Activated T-helper 17 cell treated with anti-CD3 and anti-CD28 coated beads, Interleukin-2, amount 50 U/mL, for 72 hours (primary cell): ENCODE data around the gene SPAAR. TPM values are rescaled to one million over a fixed set of nuclear protein-coding genes. Genes with fewer than 3 reads are reported as not detected.
A peak's percentile ranks its signal among the peaks of the same experiment; 100 is the strongest.
"Not testable (repeated sequence)": the region's sequence is repeated elsewhere in the genome, so short reads cannot be mapped to it uniquely, and the experiment has no call there.

Experiments
- ATAC-seq: fragments of 150-1000 bp; cut with Tn5 transposase; replicated peaks from 2 replicates; pipeline ENCODE4 v1.10.0; 2021; ENCODE audit warnings: mild to moderate bottlenecking, moderate library complexity
- H3K27ac Mint-ChIP-seq: one replicate; pipeline ENCODE4 v1.8.0; 2022; ENCODE audit warnings: mixed read lengths
- H3K27me3 Mint-ChIP-seq: one replicate; pipeline ENCODE4 v1.8.0; 2022; ENCODE audit warnings: mixed read lengths
- H3K36me3 Mint-ChIP-seq: one replicate; pipeline ENCODE4 v1.8.0; 2022; ENCODE audit warnings: low read depth, mild to moderate bottlenecking, mixed read lengths
- H3K4me1 Mint-ChIP-seq: one replicate; pipeline ENCODE4 v1.8.0; 2022; ENCODE audit warnings: mixed read lengths
- H3K4me3 Mint-ChIP-seq: one replicate; pipeline ENCODE4 v1.8.0; 2022; ENCODE audit warnings: mild to moderate bottlenecking, mixed read lengths
- H3K9me3 Mint-ChIP-seq: one replicate; pipeline ENCODE4 v1.8.0; 2022; ENCODE audit warnings: mixed read lengths
- total RNA-seq, 2 donors: library from RNA; stranded (reverse); gene quantifications; one replicate each; pipeline ENCODE4 v1.2.3, GENCODE V29; 2022

Gene SPAAR
- total RNA-seq, 2 donors from 2014 or later: not detected

DNA sequence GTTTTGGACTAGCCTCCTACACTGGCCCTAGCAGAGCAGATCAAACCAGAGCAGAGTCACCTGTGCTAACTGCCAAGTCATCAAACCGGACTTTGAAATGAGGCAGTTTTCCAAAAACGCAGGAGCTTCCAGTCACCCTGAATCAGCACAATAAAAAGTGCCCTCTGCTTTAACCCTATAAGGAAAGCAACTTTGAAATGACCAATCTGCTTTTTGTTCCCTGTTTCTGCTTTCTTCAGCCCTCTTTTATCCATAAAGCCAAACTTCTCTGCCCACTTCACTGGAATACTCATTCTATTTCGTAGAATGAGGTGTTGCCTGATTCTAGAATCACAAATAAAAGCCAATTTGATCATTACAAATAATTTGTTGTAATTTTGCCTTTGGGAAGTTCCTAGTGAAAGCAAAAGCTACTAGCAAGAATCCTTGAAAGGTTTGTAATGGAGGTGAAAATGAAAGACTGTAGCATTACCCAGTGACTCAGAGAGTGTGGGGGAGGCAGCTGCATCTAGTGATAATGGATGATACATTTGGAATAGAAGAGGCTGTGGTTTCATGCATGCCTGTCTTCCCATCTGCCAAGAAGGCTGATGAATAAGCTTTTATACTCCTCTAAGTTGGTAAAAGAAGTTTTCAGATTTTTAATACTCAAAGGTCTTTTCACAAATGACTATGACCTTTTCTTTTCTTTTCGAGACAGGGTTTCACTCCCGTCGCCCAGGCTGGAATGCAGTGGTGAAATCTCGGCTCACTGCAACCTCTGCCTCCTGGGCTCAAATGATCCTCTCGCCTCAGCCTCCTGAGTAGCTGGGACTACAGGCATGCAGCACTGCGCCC is 14.9 kb downstream of the SPAAR start:
- peak overlapping the region; percentile 43 for H3K4me3 Mint-ChIP-seq
- H3K36me3 Mint-ChIP-seq: no peaks in the 10 kb centered on the region
- peak; percentile 99 for ATAC-seq
- H3K27ac Mint-ChIP-seq: peak overlapping the region; percentile 51
- H3K4me1 Mint-ChIP-seq: peaks cover 10% of the 10 kb centered on the region
- no peaks in the 10 kb centered on the region for H3K9me3 Mint-ChIP-seq
- no peaks in the 10 kb centered on the region for H3K27me3 Mint-ChIP-seq

DNA sequence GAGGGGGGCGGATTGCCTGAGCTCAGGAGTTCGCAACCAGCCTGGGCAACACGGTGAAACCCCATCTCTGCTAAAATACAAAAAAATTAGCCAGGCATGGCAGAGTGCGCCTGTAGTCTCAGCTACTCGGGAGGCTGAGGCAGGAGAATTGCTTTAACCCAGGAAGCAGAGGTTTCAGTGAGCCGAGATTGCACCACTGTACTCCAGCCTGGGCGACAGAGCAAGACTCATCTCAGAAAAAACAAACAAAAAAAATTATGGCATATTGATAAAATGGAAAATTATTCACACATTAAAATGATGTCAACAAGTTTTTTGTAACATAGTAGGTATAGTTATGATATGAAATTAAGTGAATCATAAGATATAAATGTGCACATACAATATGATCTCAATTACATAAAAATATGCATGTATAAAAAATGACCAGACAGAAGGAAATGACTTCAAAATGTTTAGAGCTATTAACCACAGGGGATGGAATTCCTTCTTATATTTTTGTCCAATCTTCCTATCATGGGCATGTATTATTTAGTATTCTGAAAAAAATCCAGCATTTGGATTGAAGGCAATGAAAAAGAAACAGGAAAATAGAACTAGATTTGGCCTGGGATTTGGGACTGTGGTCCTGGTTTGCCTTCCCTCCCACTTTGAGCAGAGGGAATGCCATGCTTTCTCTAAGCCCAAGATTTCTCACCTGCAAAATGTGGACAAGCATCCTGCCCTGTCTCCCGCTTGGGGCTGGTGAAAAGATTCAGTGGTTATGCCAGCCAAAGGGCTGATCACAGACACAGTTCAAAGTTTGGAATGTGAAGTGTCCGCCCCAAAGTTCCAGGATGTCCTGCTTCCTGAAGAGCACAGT is 19.5 kb downstream of the SPAAR start:
- H3K9me3 Mint-ChIP-seq: no peaks in the 10 kb centered on the region
- no peak for ATAC-seq
- no peak overlapping the region for H3K4me3 Mint-ChIP-seq
- no peaks in the 10 kb centered on the region for H3K27me3 Mint-ChIP-seq
- no peaks in the 10 kb centered on the region for H3K36me3 Mint-ChIP-seq
- H3K4me1 Mint-ChIP-seq: peaks cover 16% of the 10 kb centered on the region
- no peak overlapping the region for H3K27ac Mint-ChIP-seq

- no peak overlapping the region for H3K4me3 Mint-ChIP-seq
- H3K9me3 Mint-ChIP-seq: no peaks in the 10 kb centered on the region
- H3K4me1 Mint-ChIP-seq: peaks cover 11% of the 10 kb centered on the region
- no peak for ATAC-seq
- no peak overlapping the region for H3K27ac Mint-ChIP-seq
- H3K27me3 Mint-ChIP-seq: no peaks in the 10 kb centered on the region
- H3K36me3 Mint-ChIP-seq: no peaks in the 10 kb centered on the region
Measured at GRCh38 chr9:35929453-35929718, 20.1 kb downstream of the SPAAR start.

GRCh38 chr9:35930521-35930920 is 21.2 kb downstream of the SPAAR start:
- ATAC-seq: no peak
- Mint-ChIP-seq H3K9me3 (no peaks in the 10 kb centered on the region), H3K4me3 (no peak overlapping the region), H3K27ac (no peak overlapping the region), H3K36me3 (no peaks in the 10 kb centered on the region), H3K27me3 (no peaks in the 10 kb centered on the region), H3K4me1 (peaks cover 11% of the 10 kb centered on the region)

DNA sequence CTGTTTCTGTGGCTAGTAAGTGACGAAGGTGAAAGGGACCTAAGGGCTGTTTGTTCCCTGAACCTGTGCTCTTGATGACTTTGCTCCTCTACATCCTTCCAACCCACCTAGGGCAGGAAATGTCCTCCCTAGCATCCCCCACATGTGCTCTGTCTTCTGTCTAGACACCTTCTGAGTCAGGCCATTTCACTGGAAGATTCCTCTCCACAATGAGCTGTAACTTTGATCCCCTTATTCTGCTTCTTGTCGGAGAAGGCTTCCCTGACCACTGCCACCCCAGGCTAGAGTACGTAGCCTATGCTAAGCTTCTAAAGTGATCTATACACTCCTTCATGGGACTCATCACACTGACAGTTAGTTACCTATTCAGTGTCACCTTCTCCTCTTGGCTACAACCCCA is 21.7 kb downstream of the SPAAR start:
- no peak for ATAC-seq
- Mint-ChIP-seq H3K27ac (no peak overlapping the region), H3K9me3 (no peaks in the 10 kb centered on the region), H3K27me3 (no peaks in the 10 kb centered on the region), H3K36me3 (no peaks in the 10 kb centered on the region), H3K4me3 (no peak overlapping the region), H3K4me1 (peaks cover 11% of the 10 kb centered on the region)

DNA sequence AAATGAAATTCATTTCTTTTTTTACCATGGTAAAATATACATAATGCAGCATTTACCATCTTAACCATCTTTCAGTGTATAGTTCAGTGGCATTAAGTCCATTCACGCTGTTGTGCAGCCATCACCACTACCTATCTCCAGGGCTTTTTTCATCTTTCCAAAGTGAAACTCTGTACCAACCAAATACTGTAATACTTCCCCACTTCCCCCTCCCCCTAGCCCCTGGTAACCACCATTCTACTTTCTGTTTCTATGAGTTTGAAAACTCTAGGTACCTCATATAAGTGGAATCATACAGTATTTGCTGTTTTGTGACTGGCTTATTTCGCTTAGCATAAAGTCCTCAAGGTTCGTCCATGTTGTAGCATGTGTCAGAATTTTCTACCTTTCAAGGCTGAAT is 23.4 kb downstream of the SPAAR start:
- H3K4me1 Mint-ChIP-seq: peaks cover 11% of the 10 kb centered on the region
- H3K9me3 Mint-ChIP-seq: no peaks in the 10 kb centered on the region
- no peak overlapping the region for H3K4me3 Mint-ChIP-seq
- no peak overlapping the region for H3K27ac Mint-ChIP-seq
- H3K27me3 Mint-ChIP-seq: no peaks in the 10 kb centered on the region
- no peaks in the 10 kb centered on the region for H3K36me3 Mint-ChIP-seq
- peak; percentile 78 for ATAC-seq

- peak overlapping the region; percentile 13 for H3K27ac Mint-ChIP-seq
- no peaks in the 10 kb centered on the region for H3K27me3 Mint-ChIP-seq
- ATAC-seq: peak; percentile 37
- H3K9me3 Mint-ChIP-seq: no peaks in the 10 kb centered on the region
- H3K4me3 Mint-ChIP-seq: peak overlapping the region; percentile 6
- H3K4me1 Mint-ChIP-seq: peaks cover 11% of the 10 kb centered on the region
- no peaks in the 10 kb centered on the region for H3K36me3 Mint-ChIP-seq
Measured at GRCh38 chr9:35933550-35934067, 24.3 kb downstream of the SPAAR start.

GRCh38 chr9:35934069-35934468 is 24.8 kb downstream of the SPAAR start:
- peaks cover 14% of the 10 kb centered on the region for H3K4me1 Mint-ChIP-seq
- H3K9me3 Mint-ChIP-seq, H3K36me3 Mint-ChIP-seq, H3K27me3 Mint-ChIP-seq, H3K27ac Mint-ChIP-seq, H3K4me3 Mint-ChIP-seq: not testable (repeated sequence)
- peak; percentile 50 for ATAC-seq

GRCh38 chr9:35935261-35935660 is 26.0 kb downstream of the SPAAR start:
- H3K27me3 Mint-ChIP-seq: no peaks in the 10 kb centered on the region
- no peak for ATAC-seq
- H3K9me3 Mint-ChIP-seq: no peaks in the 10 kb centered on the region
- no peak overlapping the region for H3K4me3 Mint-ChIP-seq
- peaks cover 23% of the 10 kb centered on the region for H3K4me1 Mint-ChIP-seq
- H3K27ac Mint-ChIP-seq: no peak overlapping the region
- no peaks in the 10 kb centered on the region for H3K36me3 Mint-ChIP-seq

DNA sequence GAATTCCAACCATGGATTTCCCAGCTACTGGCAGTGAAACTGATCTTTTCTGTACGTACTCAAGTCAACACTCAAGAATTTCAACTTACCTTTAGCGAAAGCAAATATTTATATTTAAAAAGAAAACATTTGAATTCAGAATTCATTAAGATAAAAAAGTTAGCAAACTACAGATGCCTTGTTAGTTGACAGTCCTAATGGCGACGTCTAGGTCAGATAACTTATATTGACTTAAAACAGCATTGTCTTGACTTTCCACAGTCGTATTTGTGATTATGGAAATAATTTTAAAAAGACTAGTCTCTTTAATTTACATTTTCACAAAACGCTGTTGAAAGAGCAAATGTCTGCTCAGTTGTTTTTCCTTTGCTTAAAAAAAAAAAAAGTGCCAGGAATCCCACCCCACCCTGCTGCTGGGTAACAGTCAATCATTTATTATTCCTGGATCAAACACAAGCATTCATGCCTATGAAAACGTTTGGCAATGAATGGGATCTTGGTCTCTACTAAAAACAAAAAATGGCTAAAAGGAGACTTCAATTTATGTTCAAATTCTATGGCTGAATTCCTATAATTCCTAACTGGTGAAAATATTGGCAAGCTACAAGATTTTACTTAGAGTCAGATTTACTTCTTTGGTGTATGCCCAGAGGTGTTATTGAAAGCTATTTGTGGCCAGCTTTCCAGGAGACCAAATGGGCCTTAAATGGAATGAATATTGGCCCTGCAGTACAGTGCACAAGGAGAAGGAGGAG is 26.6 kb downstream of the SPAAR start:
- Mint-ChIP-seq H3K9me3 (no peaks in the 10 kb centered on the region), H3K4me3 (no peak overlapping the region), H3K4me1 (peaks cover 30% of the 10 kb centered on the region), H3K36me3 (no peaks in the 10 kb centered on the region), H3K27me3 (no peaks in the 10 kb centered on the region), H3K27ac (no peak overlapping the region)
- ATAC-seq: no peak

DNA sequence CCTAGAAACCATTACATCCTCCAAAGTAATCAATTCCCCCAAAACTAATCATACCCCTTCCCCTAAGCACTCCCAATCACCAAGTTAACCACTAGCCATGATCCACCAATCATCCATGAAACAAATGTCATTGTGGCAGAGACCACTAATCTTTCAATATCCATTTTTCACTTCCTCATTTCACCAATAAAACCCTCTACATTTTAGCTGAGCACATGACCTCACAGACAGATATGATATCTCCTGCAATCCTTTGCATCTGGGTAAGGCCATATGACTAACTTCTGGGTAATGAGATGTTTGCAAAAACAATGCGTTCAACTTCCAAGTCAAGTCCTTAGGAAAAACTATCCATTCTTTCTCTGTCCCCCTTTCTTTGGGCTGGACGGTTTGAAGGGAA is 27.9 kb downstream of the SPAAR start:
- Mint-ChIP-seq H3K27ac (no peak overlapping the region), H3K4me1 (peaks cover 33% of the 10 kb centered on the region)
- ATAC-seq: no peak

DNA sequence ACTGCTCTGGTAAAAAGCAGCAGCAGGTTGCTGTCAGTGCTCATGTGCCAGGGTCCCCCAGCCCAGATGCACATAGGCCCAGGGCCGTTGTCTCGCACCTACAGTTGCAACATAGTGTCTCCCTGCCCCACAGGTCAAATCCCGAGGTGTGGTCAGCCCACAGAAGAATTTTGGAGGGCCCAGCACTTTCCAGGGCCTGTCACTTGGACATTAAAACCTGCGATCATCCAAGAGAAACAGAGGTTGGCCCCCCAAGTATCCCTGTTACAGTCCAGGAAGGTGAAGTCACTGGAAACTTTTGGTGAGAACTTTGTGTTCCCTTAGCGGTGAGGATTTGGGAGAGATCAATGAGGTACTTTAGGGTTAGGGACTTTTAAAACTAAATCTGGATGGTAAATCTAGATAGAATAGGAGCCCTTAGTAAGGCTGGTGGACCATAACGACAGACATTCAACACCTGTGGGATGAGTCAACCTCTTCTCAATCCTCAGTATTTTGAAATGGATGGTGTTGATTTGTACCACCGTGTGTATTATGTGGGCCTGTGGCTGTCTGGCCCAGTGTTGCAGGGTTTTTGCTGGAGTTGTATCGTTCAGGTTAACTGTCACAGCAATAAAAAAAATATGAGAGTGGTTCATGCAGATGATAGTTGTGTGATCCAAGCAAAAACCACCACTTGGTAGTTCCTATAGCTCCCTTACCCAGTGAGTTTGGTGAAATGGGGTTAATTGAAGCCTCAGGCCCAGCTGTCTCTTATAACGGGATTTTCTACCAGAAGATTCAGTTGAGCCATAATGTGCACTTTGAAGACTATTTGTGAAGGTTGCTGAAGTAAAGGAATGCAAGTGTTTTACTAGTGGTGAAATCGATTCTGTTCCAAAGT is 29.4 kb downstream of the SPAAR start:
- Mint-ChIP-seq H3K36me3 (no peaks in the 10 kb centered on the region), H3K4me3 (peak overlapping the region; percentile 12), H3K27me3 (no peaks in the 10 kb centered on the region), H3K4me1 (peaks cover 24% of the 10 kb centered on the region), H3K9me3 (no peaks in the 10 kb centered on the region), H3K27ac (no peak overlapping the region)
- no peak for ATAC-seq

More for the DNA sequence above, 27.9 kb downstream of the SPAAR start:
- H3K9me3 Mint-ChIP-seq: no peaks in the 10 kb centered on the region
- no peaks in the 10 kb centered on the region for H3K36me3 Mint-ChIP-seq
- H3K27me3 Mint-ChIP-seq: no peaks in the 10 kb centered on the region
- H3K4me3 Mint-ChIP-seq: no peak overlapping the region

GRCh38 chr9:35939679-35940250 is 30.5 kb downstream of the SPAAR start:
- Mint-ChIP-seq H3K9me3 (no peaks in the 10 kb centered on the region), H3K36me3 (no peaks in the 10 kb centered on the region), H3K27me3 (no peaks in the 10 kb centered on the region), H3K4me1 (peaks cover 28% of the 10 kb centered on the region), H3K27ac (no peak overlapping the region), H3K4me3 (peak overlapping the region; percentile 53)
- ATAC-seq: no peak
